Hepatocyte (in vitro differentiated cells): ENCODE measurements around the gene R3HDM4. TPM values are rescaled to one million over a fixed set of nuclear protein-coding genes. Genes with fewer than 3 reads are reported as not detected.

Source experiments
- DNase-seq: peaks from one replicate; pipeline ENCODE4 v3.0.0-alpha.2; 2016; ENCODE audit warnings: low spot score
- H2AFZ ChIP-seq: fragments of 200-600 bp; sonication (generic); 2 replicates; pipeline ENCODE4 v1.6.0; 2016; ENCODE audit warnings: antibody characterized with exemption, mild to moderate bottlenecking
- H3K27ac ChIP-seq: fragments of 200-600 bp; sonication (generic); 2 replicates; pipeline ENCODE4 v1.5.1; 2016; ENCODE audit warnings: mild to moderate bottlenecking
- H3K27me3 ChIP-seq: fragments of 200-600 bp; sonication (generic); 2 replicates; pipeline ENCODE4 v1.6.1; 2016
- H3K36me3 ChIP-seq: fragments of 200-600 bp; sonication (generic); replicated peaks from 2 replicates; pipeline ENCODE4 v1.5.1; 2016; ENCODE audit warnings: low read depth; ENCODE audit not compliant: insufficient read depth
- H3K4me1 ChIP-seq: fragments of 200-600 bp; sonication (generic); 2 replicates; pipeline ENCODE4 v1.5.1; 2016; ENCODE audit warnings: mild to moderate bottlenecking, moderate library complexity; ENCODE audit not compliant: insufficient read depth
- H3K4me2 ChIP-seq: fragments of 200-600 bp; sonication (generic); 2 replicates; pipeline ENCODE4 v1.6.0; 2016
- H3K4me3 ChIP-seq: fragments of 200-600 bp; sonication (generic); 2 replicates; pipeline ENCODE4 v1.5.1; 2016; ENCODE audit warnings: mild to moderate bottlenecking
- H3K79me2 ChIP-seq: fragments of 200-600 bp; sonication (generic); 2 replicates; pipeline ENCODE4 v1.6.0; 2017; ENCODE audit warnings: mild to moderate bottlenecking
- H3K9me2 ChIP-seq: fragments of 200-600 bp; sonication (generic); replicated peaks from 2 replicates; pipeline ENCODE4 v1.6.0; 2017; ENCODE audit warnings: mild to moderate bottlenecking; ENCODE audit not compliant: insufficient read depth
- H3K9me3 ChIP-seq: fragments of 200-600 bp; sonication (generic); 2 replicates; pipeline ENCODE4 v1.5.1; 2016; ENCODE audit warnings: low read depth, mild to moderate bottlenecking
- H4K20me1 ChIP-seq: fragments of 200-600 bp; sonication (generic); 2 replicates; pipeline ENCODE4 v1.6.0; 2016; ENCODE audit warnings: mild to moderate bottlenecking; ENCODE audit not compliant: insufficient read depth, poor library complexity, severe bottlenecking
- CTCF ChIP-seq: fragments of 200-600 bp; sonication (generic); IDR thresholded peaks from 2 replicates; pipeline ENCODE4 v1.5.1; 2016; ENCODE audit warnings: antibody characterized with exemption, mild to moderate bottlenecking; ENCODE audit not compliant: poor library complexity
- EZH2 ChIP-seq: fragments of 200-600 bp; sonication (generic); IDR thresholded peaks from 2 replicates; pipeline ENCODE4 v1.6.1; 2016; ENCODE audit warnings: antibody characterized with exemption, mild to moderate bottlenecking, borderline replicate concordance
- EZH2phosphoT487 ChIP-seq: fragments of 200-600 bp; sonication (generic); IDR thresholded peaks from one replicate; pipeline ENCODE4 v1.6.1; 2018; ENCODE audit warnings: antibody characterized with exemption, mild to moderate bottlenecking, low read depth, moderate library complexity; ENCODE audit not compliant: unreplicated experiment, severe bottlenecking
- WGBS: methylation state at CpG from one replicate; pipeline ENCODE4 v1.1.6; 2016; ENCODE audit warnings: low lambda C conversion rate; ENCODE audit errors: missing lambda C conversion rate; 5-methylcytosine and 5-hydroxymethylcytosine counted together
- polyA plus RNA-seq: library from polyadenylated mRNA; unstranded; fragments of >200 nt; fragmentation: Nextera tagmentation; extraction: Ambion mirVana; gene quantifications from 2 replicates; pipeline ENCODE4 v1.2.1, GENCODE V29; 2016
- total RNA-seq: library from RNA; depleted of rRNA; stranded (reverse); fragments of >200 nt; gene quantifications from 2 replicates; pipeline ENCODE4 v1.2.3, GENCODE V29; 2014

Gene R3HDM4
- total and polyA plus RNA-seq, 2 experiments from 2014 or later, result 44.1 to 86.6 TPM

GRCh38 chr19:890831-891230 is 22.2 kb downstream of the R3HDM4 start:
- TF ChIP-seq EZH2, result no peak
- TF ChIP-seq CTCF, result no peak
- no peak for TF ChIP-seq EZH2phosphoT487

GRCh38 chr19:889662-890295 is 23.2 kb downstream of the R3HDM4 start:
- H3K27me3 ChIP-seq, result no peaks in the 10 kb centered on the region
- TF ChIP-seq EZH2phosphoT487 (no peak), EZH2 (no peak), CTCF (no peak)
- no peak overlapping the region for H3K4me3 ChIP-seq
- no peak overlapping the region for H3K27ac ChIP-seq
- no peaks in the 10 kb centered on the region for H3K36me3 ChIP-seq
- H3K79me2 ChIP-seq, result peaks cover 20% of the 10 kb centered on the region
- no peaks in the 10 kb centered on the region for H3K4me1 ChIP-seq
- WGBS, result 98% methylated on average over 26 of the region's 26 CpGs
- H4K20me1 ChIP-seq, result no peaks in the 10 kb centered on the region
- H3K9me3 ChIP-seq, result no peaks in the 10 kb centered on the region
- no peaks in the 10 kb centered on the region for H3K9me2 ChIP-seq
- no peak for DNase-seq
- H3K4me2 ChIP-seq, result no peak overlapping the region
- H2AFZ ChIP-seq, result no peak overlapping the region

More at GRCh38 chr19:890831-891230, 22.2 kb downstream of the R3HDM4 start:
- Histone ChIP-seq H3K4me1 (no peaks in the 10 kb centered on the region), H3K9me2 (no peaks in the 10 kb centered on the region), H3K36me3 (no peaks in the 10 kb centered on the region), H3K4me2 (no peak overlapping the region), H3K27ac (no peak overlapping the region), H3K4me3 (no peak overlapping the region), H4K20me1 (no peaks in the 10 kb centered on the region), H3K9me3 (no peaks in the 10 kb centered on the region), H3K79me2 (peaks cover 20% of the 10 kb centered on the region), H2AFZ (no peak overlapping the region), H3K27me3 (no peaks in the 10 kb centered on the region)
- no peak for DNase-seq
- 96% methylated on average over 15 of the region's 18 CpGs for WGBS

- H3K27ac ChIP-seq, result no peak overlapping the region
- peaks cover 20% of the 10 kb centered on the region for H3K79me2 ChIP-seq
- TF ChIP-seq EZH2phosphoT487 (no peak), CTCF (no peak), EZH2 (no peak)
- no peaks in the 10 kb centered on the region for H3K27me3 ChIP-seq
- no peaks in the 10 kb centered on the region for H3K9me3 ChIP-seq
- no peak overlapping the region for H3K4me3 ChIP-seq
- no peak overlapping the region for H3K4me2 ChIP-seq
- H3K4me1 ChIP-seq, result no peaks in the 10 kb centered on the region
- WGBS, result 98% methylated on average over 30 of the region's 30 CpGs
- H4K20me1 ChIP-seq, result no peaks in the 10 kb centered on the region
- DNase-seq, result no peak
- no peaks in the 10 kb centered on the region for H3K36me3 ChIP-seq
- no peak overlapping the region for H2AFZ ChIP-seq
- H3K9me2 ChIP-seq, result no peaks in the 10 kb centered on the region
These were observed 24.2 kb downstream of the R3HDM4 start for GRCh38 chr19:888581-889385.
